Measurements from ENCODE around the gene NMT2. TPM values are rescaled to one million over a fixed set of nuclear protein-coding genes. Genes with fewer than 3 reads are reported as not detected.

NMT2 gene
- total and polyA plus RNA-seq, 2 experiments from 2014 or later = 11.7 to 16.8 TPM

- H3K4me3 Mint-ChIP-seq = no peak overlapping the region
- Histone ChIP-seq H3K4me3 (no peak overlapping the region), H3K4me2 (no peak overlapping the region), H2AFZ (no peak overlapping the region), H3K4me1 (ENCODE audit: insufficient read depth) (no peaks in the 10 kb centered on the region), H3F3A (replicated peaks; ENCODE audit: low read depth) (no peaks in the 10 kb centered on the region), H3K36me3 (ENCODE audit: insufficient read depth) (no peaks in the 10 kb centered on the region), H3K9me2 (ENCODE audit: insufficient read depth) (no peaks in the 10 kb centered on the region), H3K79me2 (replicated peaks; ENCODE audit: insufficient read depth) (no peaks in the 10 kb centered on the region), H3K27me3 (ENCODE audit: insufficient read depth) (no peaks in the 10 kb centered on the region), H3K27ac (ENCODE audit: low read depth) (no peak overlapping the region), H4K20me1 (replicated peaks; ENCODE audit: insufficient read depth) (no peaks in the 10 kb centered on the region; the same call in 1 of the 2 replicates)
- H3K9me3 Mint-ChIP-seq = no peaks in the 10 kb centered on the region
- ATAC-seq (peak; percentile 86), DNase-seq (ENCODE audit: low spot score) (peak; percentile 75)
- no peak for TF ChIP-seq CREB1 (CRISPR knock-in tag; IDR thresholded peaks at IDR 0.05; ENCODE audit: low read depth)
- peak; percentile 20 to 31 for TF ChIP-seq CTCF (conservative IDR thresholded peaks at IDR 0.05; ENCODE audit: low read depth in 2 of 2)
- TF ChIP-seq JUNB (IDR thresholded peaks at IDR 0.05; ENCODE audit: unreplicated experiment) = no peak
- no peak for TF ChIP-seq ZNF114 (CRISPR knock-in tag; IDR thresholded peaks at IDR 0.05)
- no peak overlapping the region; the same call in 1 of the 2 replicates for H3K27ac Mint-ChIP-seq
- no peaks in the 10 kb centered on the region for H3K4me1 Mint-ChIP-seq
- H3K27me3 Mint-ChIP-seq (ENCODE audit: insufficient read depth, low read depth, poor library complexity) = no peaks in the 10 kb centered on the region
- peaks cover 18% of the 10 kb centered on the region; the same call in 2 of the 3 replicates for H3K36me3 Mint-ChIP-seq (ENCODE audit: low read depth)
These were observed 55.8 kb downstream of the NMT2 start for GRCh38 chr10:15112657-15113056.

- TF ChIP-seq ETS1 (IDR thresholded peaks at IDR 0.05) (no peak), ZNF114 (CRISPR knock-in tag; IDR thresholded peaks at IDR 0.05) (no peak), CTCF (conservative IDR thresholded peaks at IDR 0.05; ENCODE audit: low read depth in 2 of 2) (peak; percentile 93 to 97)
- Histone ChIP-seq H3K4me3 (no peak overlapping the region), H3K27ac (ENCODE audit: low read depth) (no peak overlapping the region), H3K4me2 (no peak overlapping the region), H3K27me3 (ENCODE audit: insufficient read depth) (no peaks in the 10 kb centered on the region), H3K36me3 (ENCODE audit: insufficient read depth) (peaks cover 29% of the 10 kb centered on the region; the same call in 1 of the 2 replicates), H4K20me1 (replicated peaks; ENCODE audit: insufficient read depth) (peaks cover 11% of the 10 kb centered on the region), H3F3A (replicated peaks; ENCODE audit: low read depth) (no peaks in the 10 kb centered on the region), H3K79me2 (replicated peaks; ENCODE audit: insufficient read depth) (peaks cover 14% of the 10 kb centered on the region; the same call in 1 of the 2 replicates), H3K9me2 (ENCODE audit: insufficient read depth) (no peaks in the 10 kb centered on the region), H3K4me1 (ENCODE audit: insufficient read depth) (no peaks in the 10 kb centered on the region), H2AFZ (no peak overlapping the region)
- H3K36me3 Mint-ChIP-seq (ENCODE audit: low read depth) = peaks cover 47% of the 10 kb centered on the region
- no peaks in the 10 kb centered on the region for H3K27me3 Mint-ChIP-seq (ENCODE audit: insufficient read depth, low read depth, poor library complexity)
- H3K4me3 Mint-ChIP-seq = no peak overlapping the region
- no peaks in the 10 kb centered on the region for H3K4me1 Mint-ChIP-seq
- ATAC-seq (peak; percentile 99), DNase-seq (ENCODE audit: low spot score) (peak; percentile 88)
- no peak overlapping the region for H3K27ac Mint-ChIP-seq
- H3K9me3 Mint-ChIP-seq = no peaks in the 10 kb centered on the region
These were observed 62.0 kb downstream of the NMT2 start for GRCh38 chr10:15106352-15107013.
